Mucosa of descending colon (tissue), 3 donors: ENCODE results near the gene TMEM143. TPM values are rescaled to one million over a fixed set of nuclear protein-coding genes. Genes with fewer than 3 reads are reported as not detected.

Source experiments
- ATAC-seq: fragments of 200-7000 bp; cut with Tn5 transposase; one replicate; pipeline ENCODE4 v1.9.1; 2020; ENCODE audit warnings: mild to moderate bottlenecking, moderate library complexity
- DNase-seq, 3 donors: peaks; one replicate each; pipeline ENCODE4 v3.0.0-alpha.2; 2020
- H3K36me3 ChIP-seq: fragments of 200-600 bp; one replicate; pipeline ENCODE4 v1.8.0; 2021; ENCODE audit warnings: low read depth, mild to moderate bottlenecking
- H3K4me1 ChIP-seq: fragments of 200-600 bp; one replicate; pipeline ENCODE4 v1.8.0; 2021; ENCODE audit warnings: low read depth, mild to moderate bottlenecking
- H3K4me3 ChIP-seq: fragments of 200-600 bp; one replicate; pipeline ENCODE4 v1.8.0; 2021; ENCODE audit warnings: mild to moderate bottlenecking
- H3K9me3 ChIP-seq: fragments of 200-600 bp; one replicate; pipeline ENCODE4 v1.8.0; 2021; ENCODE audit warnings: mild to moderate bottlenecking
- intact Hi-C, 2 donors: fragments of 100-400 bp; cut with DNase I in 1 of 2; cut with micrococcal nuclease in 1 of 2; formaldehyde crosslinking; loops; one replicate each; pipeline versions ENCODE4 v1.11.0 to v1.11.1; 2022; cut with DNase I, micrococcal nuclease
- total RNA-seq, 3 donors: library from RNA; stranded (reverse); fragmentation: NEBNext Ultra II Directional in 2 of 3; extraction: Animal tissue kit (Norgen Biotek cat#: 25700) in 2 of 3; gene quantifications; one replicate each; pipeline versions ENCODE4 v1.2.1 to v1.2.4, GENCODE V29; 2021 to 2023
- TF ChIP-seq, protein P1 (sequence below): fragments of 200-600 bp; IDR thresholded peaks from one replicate; pipeline ENCODE4 v1.8.0; 2022; ENCODE audit warnings: antibody characterized with exemption, mild to moderate bottlenecking
- donor health status: DM: no; HTN: no; CAD: no; lungs with moderate emphysema.
- donor health status: DM: no; HTN: no; CAD: no.
- donor health status: DM: no; HTN: yes; CAD: no.

TMEM143 gene
- total RNA-seq, 3 donors from 2014 or later: 13.2 to 14.5 (median 13.6) TPM

DNA sequence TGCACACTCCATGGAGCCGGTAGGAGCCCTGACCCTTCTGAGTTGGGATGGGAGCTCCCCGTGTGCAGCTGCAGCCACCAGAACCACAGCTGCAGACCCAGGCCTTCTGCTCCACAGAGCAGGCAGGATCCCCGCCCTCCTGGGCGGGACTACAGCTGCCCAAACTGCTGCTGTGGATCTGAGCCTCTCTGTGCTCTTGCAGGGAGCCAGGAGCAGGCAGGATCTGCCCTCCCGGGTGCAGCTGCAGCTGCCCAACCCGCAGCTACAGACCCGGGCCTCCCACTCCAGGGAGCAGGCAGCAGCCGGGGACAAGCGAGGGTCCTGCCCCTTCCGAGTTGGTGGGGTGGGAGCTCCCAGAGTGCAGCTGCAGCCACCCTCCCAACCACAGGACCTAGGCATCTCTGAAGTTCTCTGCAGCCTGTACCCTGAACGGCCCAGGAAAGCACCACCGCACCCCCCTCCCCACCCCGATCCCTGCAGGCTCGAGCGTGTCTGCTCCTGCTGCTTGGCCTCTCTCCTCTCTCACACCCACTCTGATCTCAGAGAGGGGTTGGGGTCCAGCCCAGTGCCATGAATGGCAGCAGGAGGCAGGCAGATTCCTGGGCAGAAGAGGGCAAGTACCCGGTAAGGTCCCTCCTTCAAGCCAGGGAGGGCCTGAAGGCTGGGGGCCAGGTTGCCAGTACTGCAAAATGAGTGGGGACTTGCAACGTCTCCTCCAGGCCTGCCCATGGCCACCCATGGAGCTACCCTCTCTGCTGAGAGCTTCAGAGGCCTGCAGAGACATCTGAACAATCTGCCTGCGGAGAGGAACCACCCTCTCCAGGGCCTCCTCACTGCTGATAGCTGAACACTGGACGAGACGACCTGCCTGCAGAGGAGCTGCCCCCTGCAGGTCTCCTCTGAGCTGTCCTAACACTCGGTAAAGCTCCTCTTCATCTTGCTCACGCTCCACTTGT, 54.8 kb downstream of the TMEM143 start:
- Histone ChIP-seq H3K4me3 (no peak overlapping the region), H3K36me3 (no peaks in the 10 kb centered on the region), H3K9me3 (no peaks in the 10 kb centered on the region), H3K4me1 (no peaks in the 10 kb centered on the region)
- DNase-seq (no peak), ATAC-seq (no peak)
- intact Hi-C loops: no loop called here
- TF ChIP-seq, protein P1, sequence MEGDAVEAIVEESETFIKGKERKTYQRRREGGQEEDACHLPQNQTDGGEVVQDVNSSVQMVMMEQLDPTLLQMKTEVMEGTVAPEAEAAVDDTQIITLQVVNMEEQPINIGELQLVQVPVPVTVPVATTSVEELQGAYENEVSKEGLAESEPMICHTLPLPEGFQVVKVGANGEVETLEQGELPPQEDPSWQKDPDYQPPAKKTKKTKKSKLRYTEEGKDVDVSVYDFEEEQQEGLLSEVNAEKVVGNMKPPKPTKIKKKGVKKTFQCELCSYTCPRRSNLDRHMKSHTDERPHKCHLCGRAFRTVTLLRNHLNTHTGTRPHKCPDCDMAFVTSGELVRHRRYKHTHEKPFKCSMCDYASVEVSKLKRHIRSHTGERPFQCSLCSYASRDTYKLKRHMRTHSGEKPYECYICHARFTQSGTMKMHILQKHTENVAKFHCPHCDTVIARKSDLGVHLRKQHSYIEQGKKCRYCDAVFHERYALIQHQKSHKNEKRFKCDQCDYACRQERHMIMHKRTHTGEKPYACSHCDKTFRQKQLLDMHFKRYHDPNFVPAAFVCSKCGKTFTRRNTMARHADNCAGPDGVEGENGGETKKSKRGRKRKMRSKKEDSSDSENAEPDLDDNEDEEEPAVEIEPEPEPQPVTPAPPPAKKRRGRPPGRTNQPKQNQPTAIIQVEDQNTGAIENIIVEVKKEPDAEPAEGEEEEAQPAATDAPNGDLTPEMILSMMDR: no peak

DNA sequence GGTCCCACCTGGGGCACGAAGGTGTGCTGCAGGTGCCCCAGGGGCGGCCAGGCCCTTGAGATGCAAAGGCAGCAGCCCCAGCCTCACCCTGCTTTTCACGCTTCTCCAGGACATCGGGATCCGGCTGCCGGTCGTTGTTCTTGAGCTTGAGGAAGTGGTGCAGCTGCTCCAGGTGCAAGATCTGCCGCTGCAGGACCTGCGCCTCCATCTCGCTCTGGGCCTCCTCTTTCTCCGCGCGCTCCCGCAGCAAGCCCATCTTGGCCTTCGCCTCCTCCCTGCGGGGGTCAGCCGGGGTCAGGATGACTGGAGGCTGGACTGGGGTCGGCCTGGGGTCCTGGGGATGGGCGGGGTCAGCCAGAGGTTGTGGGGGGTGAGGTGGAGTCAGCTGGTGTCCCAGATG, 59.9 kb downstream of the TMEM143 start:
- H3K4me1 ChIP-seq: no peaks in the 10 kb centered on the region
- no peak overlapping the region for H3K4me3 ChIP-seq
- intact Hi-C loops: no loop called here
- no peaks in the 10 kb centered on the region for H3K9me3 ChIP-seq
- H3K36me3 ChIP-seq: no peaks in the 10 kb centered on the region
- no peak for DNase-seq
- no peak for ATAC-seq
- TF ChIP-seq, protein P1: no peak

DNA sequence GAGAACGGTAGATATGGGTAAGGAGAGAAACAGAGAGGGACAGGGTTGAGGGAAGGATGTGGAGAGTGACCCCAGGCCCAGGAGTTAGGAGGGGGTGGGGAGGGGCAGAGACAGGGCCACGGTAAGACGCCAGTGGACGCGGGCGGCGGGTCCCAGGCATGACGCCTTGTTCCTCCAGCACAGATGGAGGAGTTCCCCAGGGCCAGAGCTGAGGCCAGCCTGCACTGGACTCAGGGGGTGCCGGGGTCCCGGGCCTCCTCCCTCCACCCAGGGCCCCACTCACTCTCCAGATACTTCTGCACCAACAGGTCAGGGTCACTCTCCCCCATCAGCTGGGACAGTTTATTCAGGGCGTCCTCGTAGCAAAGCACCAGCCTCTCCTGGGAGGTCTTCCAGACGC, 60.4 kb downstream of the TMEM143 start:
- H3K4me3 ChIP-seq: no peak overlapping the region
- H3K4me1 ChIP-seq: no peaks in the 10 kb centered on the region
- TF ChIP-seq, protein P1: no peak
- H3K36me3 ChIP-seq: no peaks in the 10 kb centered on the region
- no peak for ATAC-seq
- intact Hi-C loops: no loop called here
- no peaks in the 10 kb centered on the region for H3K9me3 ChIP-seq
- no peak for DNase-seq

DNA sequence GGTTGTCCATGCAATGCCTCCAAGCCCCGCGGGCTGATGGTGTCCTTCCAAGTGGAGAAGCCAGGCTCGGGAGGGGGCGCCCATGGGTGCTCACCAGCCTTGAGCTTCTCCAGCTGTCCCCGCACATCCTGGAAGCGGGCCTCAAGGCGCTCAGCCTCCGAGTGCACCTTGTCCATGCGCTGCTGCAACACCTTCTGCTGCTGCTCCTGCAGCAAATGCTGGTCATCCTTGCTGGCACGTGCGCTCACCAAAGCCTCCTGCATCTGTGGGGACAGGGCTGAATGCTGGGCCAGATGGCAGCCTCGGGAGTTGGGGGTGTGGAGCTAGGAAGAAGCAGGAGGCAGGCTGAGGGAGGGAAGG, 61.2 kb downstream of the TMEM143 start:
- DNase-seq: no peak
- Histone ChIP-seq H3K4me3 (no peak overlapping the region), H3K9me3 (no peaks in the 10 kb centered on the region), H3K36me3 (no peaks in the 10 kb centered on the region), H3K4me1 (no peaks in the 10 kb centered on the region)
- TF ChIP-seq, protein P1: no peak
- intact Hi-C loops: no loop called here
- no peak for ATAC-seq

DNA sequence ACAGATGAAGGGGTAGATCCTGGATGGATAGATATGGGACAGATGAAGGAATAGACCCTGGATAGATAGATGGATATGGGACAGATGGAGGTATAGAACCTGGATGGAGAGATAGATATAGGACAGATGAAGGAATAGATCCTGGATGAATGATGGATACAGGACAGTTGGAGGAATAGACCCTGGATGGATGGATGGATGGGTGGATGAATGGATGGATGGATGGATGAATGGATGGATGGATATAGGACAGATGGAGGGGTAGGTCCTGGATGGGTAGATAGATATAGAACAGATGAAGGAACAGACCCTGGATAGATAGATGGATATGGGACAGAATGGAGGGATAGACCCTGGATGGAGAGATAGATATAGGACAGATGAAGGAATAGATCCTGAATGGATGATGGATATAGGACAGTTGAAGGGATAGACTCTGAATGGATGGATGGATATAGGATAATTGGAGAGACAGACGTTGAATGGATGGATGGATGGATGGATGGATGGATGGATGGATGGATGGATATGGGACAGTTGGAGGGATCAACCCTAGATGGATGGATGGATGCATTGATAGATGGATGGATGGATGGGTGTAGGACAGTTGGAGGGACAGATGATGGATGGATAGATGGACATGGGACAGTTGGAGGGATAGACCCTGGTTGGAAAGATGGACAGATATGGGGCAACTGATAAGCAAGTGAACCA, 61.7 kb downstream of the TMEM143 start:
- TF ChIP-seq, protein P1: no peak
- Histone ChIP-seq H3K4me3 (no peak overlapping the region), H3K4me1 (no peaks in the 10 kb centered on the region), H3K9me3 (no peaks in the 10 kb centered on the region), H3K36me3 (no peaks in the 10 kb centered on the region)
- ATAC-seq: no peak
- intact Hi-C loops: no loop called here
- DNase-seq: no peak
